ENCODE measurements around the gene ZNF474.

Gene ZNF474

DNA sequence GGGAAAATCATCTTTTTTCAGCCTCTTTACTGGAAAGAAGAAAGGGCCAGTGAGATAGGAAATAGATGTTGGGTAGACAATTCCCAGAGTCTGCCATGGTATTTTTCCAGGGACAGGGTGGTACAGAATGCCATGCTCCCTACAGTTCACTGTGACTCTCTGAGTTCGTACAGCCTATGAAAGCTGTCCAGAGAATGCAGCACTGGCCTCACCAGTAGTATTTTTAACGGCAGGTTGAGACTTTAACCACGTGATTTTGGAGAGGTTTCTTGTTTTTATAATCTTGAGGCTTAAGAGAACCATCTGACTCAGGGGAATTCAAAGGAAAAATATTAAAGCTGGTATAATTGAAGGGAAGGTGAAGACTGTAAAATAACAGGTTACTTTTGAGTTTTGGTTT, 10.1 kb upstream of the ZNF474 start:
- FAIRE-seq, result no peak

DNA sequence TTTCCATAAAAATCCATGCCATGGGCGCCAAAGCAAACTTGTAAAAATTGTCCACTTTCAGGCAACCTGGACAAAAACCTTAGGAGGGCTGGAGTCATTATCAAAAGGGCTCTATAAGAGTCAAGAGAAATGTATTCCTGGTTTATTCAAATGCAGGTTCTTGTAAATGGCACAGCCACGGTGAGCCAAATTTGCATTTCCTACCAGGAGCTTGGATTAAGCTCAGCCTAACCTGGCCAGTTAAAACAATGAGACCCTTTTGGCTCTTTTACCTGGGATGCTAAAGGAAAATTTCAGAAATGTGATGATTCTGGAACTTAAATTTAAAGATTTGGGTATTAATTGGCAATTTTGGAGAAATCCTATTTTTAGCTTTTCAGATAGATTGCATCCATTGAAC, 8.9 kb upstream of the ZNF474 start:
- FAIRE-seq, result no peak

DNA sequence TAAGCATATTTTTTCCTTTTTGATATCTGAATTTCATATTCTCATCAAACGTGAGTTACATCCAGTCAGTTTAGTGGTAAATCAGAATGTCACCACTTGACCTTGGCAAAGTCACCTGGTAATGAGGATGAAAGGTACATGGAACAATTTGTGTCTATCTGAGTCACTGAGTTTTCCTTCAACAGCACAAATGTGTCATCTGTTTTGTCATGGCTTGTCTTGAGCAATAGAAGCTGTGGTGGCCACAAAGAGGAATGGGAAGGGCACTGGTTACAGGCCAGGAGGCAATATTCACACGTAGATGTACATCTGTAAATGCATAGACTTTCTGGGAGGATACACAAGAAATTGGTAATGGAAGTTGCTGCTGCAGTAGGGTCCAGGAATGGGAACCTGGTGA, 8.4 kb upstream of the ZNF474 start:
- no peak for FAIRE-seq

DNA sequence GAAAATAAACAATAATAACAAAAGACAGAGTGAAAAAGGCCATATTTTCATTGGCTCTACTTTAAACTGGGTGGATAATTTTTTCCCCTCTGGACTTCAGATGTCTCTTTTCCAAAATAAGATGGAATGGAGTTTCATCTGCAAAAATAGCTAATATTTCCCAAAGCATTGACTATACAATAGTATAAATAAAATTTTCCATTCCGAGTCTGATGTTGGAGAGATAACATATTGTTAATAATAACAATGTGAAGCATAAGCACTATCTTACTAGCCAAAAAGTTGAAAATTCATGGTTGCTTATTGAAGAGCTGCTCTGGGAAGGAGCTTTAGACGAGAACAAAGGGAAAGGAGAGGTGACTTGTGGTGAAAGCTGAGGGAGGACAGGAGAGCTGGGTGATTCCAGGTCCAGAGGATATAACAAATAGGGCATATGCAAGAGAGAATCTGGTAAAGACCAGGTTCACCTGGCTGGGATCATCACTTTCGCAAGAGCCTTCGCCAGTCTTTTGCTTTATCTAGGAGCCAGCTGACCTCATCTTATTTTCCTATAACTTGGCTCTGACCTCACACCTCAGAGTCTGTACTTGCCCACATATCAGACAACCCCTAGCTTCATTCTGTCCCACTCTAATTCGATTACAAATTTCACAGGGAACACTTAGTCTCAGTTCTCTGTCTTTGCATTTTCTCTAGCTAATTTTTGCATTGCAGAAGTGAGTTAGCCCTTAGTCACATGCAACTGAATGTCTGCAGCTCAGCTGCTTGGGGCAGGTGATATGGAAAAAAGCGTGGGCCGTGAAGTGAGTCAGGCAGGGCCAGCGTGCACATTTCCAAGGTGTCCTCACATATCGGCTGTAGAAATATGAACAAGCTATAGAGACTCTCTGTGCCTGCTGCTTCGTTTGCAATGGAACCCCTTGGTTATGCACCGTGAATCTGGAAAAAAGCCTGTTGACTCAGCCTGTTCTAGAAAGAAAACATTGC, 7.6 kb upstream of the ZNF474 start:
- FAIRE-seq, result no peak

DNA sequence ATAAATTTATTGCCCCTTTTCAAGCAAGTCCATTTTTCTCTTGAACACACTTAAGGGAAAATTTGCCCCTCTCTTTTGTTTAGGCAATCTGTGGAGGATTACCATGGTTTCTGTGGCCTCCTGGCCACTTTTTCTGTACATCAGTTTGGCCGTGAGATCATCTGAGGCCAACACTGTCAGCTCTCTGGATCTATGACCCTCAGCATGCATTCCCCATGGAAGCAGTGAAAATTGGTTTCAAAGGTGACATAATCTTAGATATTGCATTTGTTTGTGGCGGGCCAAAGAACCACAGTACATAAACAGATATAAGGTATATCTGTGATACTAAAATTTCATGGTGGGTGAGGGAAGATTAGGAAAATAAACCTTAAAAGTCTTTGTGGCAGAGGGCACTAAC, 4.6 kb upstream of the ZNF474 start:
- FAIRE-seq, result no peak

DNA sequence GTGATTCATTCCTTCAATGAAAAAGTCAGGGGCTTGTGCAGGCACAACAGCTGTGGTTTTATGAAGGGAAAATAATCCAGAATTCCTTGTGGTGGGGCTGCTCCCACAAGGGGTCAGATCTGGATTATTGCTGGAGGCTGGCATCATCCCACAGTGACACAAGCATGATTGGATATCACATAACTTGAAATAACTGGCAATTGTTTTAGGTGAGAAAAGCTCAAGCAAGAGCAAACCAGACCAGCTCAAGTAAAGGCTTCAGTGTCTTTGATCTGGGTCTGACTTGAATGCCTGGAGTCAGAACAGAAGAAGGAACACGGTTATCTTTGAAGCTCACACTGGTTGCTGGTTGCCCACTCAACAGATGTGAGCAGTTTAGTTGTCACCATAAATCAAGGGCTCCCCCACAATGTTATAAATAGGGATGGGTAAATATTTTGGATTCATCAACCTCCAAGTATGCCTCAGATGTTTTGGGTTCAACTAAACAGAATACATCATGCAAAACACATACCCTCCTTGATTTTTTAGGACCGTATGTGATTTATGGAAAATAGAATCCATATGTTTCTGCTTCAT, 3.1 kb upstream of the ZNF474 start:
- FAIRE-seq, result no peak

DNA sequence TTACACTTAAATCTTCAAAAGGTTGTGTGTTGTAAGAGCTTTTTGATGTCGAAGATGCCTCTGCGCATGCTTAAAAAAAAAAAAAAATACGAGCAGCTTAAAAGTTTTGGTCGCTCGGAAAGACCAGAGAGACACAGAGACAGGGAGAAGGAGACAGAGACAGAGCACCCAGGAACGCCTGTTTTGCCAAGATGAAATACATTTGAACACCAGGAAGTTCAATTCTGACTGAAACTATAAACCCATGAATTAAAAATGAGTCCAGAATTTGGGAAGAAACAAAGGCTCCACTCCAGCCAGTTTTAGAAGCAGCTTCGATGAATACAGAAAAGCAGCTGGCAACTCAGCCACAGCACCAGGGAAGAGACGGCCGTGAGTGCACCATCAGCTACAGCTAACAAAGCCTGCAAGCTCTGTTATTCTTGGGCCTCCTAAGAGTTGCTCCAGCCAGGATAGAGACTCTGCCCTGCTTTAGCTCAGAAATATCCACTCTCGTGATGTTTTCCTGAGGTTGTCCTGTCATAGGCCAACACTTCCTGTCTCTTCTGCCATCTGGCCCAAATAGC, 2.5 kb upstream of the ZNF474 start:
- no peak for FAIRE-seq

DNA sequence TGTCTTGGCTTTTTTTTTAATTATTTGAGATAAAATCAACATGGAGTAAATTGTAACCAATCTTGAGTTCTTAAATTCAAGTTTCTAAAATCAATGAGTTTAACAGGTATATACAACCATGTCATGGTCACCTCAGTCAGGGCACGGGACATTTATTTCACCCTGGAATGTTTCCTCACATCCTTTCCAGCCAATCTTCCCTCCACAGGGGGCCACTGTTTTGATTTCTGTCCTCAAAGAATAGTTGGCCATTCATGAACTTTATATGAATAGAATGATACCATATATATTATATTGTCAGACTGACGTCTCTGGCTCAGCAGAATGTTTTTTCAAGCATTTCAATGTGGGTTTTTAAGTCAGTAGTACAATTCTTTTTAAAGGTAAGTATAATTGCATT, 806 bp downstream of the ZNF474 start:
- FAIRE-seq, result no peak

DNA sequence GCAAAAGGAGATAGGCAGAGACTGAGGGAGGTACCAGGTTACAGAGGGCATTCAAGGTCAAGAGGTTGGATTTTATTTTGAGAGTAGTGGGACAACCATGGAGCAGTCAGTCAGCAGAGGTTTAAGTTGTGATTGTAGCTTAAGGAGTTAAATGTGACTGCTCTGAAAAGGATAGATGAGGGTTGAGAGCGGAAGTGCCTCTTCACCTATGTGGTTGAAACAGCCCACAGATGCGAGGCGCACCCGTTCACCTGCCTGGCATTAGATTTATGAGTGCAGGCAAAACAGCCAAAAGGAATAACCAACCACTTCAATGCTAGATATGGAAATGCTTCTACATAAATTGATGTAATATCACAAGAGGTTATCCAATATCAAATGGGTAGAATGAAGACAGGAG, 8.4 kb downstream of the ZNF474 start:
- no peak for FAIRE-seq

DNA sequence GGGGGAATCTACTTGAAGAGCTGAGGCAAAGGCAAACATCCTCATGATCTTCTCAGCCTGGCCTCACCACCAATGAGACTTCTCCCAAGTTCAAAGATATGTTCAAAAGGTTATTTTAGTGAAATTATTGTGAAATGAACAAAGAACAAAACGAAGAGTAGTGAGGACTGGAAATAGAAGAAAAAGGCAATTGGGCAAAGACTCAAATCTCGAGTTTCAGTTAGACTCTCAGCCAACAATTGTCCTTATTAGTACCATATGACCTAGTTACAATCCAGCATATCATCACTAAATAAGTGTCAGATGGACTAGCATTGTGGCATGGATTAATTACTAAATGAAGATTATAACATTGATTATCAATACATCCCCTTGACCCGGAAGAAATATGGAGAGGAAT, 9.0 kb downstream of the ZNF474 start:
- FAIRE-seq, result no peak

DNA sequence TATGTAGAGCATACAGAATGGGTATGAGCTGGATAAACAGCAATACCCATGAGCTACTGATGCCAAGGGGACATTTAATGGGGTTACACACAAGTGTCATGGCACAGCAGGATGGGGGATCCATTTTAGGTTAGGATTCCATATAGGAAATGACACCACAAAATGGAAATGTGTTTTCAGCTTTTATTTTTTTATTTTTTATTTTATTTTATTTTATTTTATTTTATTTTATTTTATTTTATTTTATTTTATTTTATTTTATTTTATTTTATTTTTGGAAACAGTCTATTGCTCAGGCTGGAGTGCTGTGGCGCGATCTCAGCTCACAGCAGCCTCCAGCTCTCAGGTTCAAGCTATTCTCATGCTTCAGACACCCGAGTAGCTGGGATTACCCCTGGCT, 11.6 kb downstream of the ZNF474 start:
- no peak for FAIRE-seq

DNA sequence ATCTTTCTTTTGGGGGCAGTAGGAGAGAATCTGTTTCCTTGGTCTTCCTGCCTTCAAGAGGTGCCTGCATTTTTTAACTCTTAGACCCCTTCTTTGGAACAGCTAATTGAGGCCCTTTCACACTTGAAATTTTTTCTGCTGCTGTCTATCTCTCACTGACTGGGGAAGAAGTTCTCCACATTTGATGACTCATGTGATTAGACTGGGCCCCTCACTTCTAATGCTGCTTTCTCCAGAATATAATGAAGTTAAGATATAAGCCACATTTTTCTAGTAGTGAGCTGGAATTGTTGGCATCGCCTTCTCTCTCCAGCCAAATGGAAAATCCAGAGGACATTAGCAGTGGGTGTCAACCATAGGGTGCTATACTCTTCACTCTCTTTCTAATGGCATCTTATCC, 12.4 kb downstream of the ZNF474 start:
- no peak for FAIRE-seq

DNA sequence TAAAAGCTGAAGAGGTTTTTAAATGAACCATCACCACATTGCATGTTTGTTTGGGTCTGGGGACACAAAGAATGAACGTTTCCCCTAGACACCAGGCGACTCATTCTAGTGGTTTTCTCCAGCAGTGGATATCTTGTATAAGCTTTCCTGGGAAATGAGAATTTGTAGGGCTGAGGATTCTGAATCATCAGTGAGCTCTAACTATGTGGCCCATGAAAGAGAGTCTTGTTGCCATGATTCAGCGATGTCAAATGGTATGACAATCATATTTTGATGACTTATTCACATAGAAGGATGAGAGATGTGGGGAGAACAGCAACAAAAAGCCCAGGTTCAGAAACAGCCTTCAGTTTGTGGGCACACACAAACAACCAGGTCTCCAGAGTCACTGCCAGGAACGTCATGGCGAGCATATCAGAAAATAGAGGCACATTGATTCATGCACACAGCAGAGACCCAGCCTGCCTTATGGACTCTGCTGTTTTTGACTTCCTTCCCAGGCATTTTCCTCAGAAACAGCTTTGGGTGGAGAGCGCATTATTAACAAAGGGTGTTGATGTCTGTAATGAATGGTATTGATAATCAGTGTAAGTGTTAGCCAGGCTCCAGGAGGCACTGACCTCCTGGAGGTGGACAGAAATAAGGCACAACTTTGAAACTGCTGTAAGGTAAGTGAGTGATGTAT, 13.3 kb downstream of the ZNF474 start:
- no peak for FAIRE-seq

DNA sequence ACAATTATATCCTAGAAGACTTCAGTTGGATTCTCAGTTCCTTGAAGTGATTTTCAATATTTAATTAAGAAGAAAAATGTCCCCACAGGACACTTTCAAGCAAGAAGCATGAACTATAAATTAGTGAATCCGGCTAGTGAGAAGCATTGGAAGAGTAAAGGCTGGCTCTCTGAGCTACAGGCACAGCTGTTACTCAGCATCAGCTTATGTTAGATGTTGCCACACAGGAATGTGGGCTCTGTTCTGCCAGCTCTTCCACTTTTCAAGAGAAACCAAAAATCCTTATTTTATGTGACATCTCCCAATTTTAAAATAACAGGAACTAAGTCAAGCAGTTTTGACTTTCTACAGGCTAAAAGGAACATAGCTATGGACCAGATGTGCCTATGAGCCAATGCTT, 14.9 kb downstream of the ZNF474 start:
- FAIRE-seq, result no peak

DNA sequence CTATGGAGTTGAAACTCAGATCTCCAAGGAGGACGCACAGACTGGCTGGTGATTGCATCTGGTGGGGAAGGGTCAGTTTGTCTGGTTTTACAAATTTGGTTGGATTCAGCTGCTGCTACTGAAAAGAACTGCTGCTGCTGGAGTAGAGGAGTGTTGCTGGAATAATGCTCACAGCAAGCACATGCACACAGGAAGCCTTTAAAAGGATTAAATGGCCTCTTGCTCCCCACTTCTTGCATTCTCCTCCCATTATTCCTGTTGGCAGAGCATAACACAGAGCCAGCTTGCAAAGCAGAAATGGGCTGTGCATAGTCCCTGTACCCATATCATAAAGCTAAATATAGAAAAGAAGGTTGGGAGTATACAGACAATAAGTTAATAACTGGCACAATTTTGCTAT, 16.6 kb downstream of the ZNF474 start:
- FAIRE-seq, result no peak

DNA sequence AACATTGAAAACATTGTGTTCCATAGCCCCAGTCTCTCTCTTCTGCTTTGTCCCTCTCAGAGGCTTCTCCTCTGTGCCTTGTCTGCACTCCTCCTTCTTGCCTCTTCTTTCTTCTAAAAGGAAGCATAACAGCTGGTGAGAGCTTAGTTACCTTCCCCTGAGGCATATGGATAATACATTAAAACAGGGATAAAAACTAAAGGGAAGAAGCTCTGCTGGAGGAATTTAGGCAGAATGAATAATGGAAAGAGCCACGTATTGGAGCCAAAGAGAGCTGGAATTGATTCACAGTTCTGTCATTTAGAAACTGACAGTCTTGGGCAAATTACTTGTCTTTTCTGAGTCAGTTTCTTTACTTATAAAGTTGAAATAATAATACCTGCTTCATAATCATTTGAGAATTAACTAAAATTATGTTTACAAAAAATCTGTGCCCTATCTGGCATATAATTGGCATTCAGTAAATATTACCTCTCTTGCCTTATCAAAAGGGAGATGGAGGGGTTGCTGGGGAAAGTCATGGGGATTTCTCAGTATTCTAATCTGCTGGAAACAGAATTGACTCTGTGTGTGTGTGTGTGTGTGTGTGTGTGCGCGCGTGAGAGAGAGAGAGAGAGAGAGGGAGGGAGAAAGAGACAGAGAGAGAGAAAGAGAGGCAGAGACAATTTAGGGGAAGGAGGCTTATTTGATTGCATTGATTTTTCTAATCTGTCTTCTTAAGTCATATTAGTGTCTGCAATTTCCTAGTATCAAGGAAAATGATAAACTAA, 20.2 kb downstream of the ZNF474 start:
- FAIRE-seq, result no peak

DNA sequence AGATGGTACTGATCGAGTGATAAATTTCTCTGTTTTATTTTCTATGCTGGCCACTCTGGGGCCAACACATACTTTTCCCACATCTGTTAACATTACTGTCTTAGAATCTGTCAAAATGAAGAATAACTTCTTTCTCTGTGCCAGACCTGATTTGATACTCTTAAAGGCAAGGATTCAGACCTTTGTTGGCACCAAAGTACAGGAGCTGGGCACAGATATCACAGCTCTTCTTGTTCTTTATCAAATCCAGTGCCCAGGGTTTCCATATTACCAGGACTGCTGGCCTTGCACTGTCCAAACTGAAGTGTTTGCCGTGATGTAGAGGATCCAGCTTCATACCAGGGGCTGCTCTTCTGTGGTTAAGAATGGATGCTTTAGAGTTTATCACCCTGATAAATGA, 20.9 kb downstream of the ZNF474 start:
- no peak for FAIRE-seq

DNA sequence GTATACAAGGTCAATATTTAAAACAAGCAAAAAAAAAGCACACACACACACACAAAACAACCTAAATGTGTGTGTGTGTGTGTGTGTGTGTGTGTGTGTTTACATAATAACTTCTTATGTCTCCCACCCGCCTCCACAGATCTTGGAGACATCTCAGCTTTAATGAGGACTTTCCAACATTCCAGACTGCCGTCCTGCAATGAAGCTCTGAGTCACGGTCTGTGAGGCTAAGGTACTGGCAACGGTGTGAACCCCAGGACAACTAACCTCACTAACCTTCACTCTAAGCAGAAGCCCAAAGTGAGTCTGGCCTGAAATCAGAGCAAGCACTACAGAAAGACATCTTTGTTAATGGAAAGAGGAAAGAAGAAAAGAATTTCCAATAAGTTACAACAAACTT, 22.3 kb downstream of the ZNF474 start:
- FAIRE-seq, result no peak

DNA sequence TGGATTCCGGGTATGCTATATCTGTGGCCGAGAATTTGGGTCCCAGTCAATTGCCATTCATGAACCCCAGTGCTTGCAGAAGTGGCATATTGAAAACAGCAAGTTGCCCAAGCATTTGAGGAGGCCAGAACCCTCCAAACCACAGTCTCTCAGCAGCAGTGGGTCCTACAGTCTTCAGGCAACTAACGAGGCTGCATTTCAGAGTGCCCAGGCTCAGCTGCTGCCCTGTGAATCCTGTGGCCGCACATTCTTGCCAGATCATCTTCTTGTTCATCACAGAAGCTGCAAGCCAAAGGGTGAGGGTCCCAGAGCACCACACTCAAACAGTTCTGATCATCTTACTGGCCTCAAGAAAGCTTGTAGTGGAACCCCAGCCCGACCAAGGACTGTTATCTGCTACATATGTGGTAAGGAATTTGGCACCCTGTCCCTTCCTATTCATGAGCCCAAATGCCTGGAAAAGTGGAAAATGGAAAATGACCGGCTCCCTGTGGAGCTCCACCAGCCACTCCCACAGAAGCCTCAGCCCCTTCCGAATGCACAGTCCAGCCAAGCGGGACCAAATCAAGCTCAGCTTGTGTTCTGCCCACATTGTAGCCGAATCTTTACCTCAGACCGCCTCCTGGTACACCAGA, 23.0 kb downstream of the ZNF474 start:
- FAIRE-seq, result no peak

DNA sequence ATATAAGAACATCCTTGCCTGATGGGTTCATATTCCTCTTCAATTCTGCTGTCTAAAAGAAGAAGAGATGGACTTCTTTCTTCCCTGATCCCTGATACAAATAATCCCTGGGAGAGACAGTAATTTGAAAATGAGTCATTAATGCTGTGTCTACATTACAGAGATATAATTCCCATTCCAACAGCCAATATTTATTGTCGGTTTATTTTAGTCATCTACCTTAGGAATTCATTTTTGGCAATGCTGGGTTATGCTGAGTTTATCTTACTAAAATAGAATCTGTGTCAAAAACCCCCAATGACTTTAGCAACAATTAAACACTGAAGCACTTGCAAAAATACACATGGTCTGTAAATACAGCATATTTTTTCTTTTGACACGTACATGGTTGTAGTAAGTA, 23.9 kb downstream of the ZNF474 start:
- no peak for FAIRE-seq

DNA sequence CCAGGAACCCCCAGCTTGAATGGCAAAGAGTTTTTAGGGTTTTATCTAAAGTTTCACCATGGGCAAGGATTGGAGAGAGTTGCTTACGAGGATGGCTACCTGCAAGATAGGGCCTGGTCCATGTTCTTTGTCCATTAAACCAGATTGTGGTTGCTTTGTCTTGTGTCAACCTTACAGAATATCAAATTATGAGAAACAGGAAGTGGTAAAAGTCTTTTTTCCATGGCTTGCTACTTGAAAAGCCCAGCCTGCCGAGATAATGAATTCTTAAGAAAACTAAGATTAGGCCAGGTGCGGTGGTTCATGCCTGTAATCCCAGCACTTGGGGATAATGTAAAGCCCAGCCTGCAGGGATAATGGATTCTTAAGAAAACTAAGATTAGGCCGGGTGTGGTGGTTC, 24.4 kb downstream of the ZNF474 start:
- FAIRE-seq, result no peak

DNA sequence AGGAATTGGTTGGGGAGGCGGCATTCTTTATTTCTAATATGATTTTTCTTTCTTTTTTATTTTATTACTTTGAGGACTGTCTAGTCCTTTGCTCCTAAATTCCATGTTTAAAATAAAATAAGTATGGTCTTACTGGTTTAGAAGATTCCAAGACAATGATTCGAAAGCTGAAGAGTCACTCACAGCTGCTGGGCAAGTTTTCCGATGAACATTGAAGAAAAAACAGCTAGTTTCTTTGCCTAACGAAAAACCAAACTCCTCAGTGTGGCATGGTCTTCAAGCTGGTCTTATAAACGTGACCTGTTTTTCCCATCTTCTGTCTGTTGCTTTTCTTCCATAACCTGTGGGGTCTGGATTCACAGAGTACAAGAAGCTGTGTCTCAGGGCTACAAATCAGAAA, 25.1 kb downstream of the ZNF474 start:
- FAIRE-seq, result no peak

All from islet of Langerhans (tissue), 1 donor.